NCI-H526 (cell line): Measurements from ENCODE around the gene MOGAT2.
"Not testable (repeated sequence)": the region's sequence is repeated elsewhere in the genome, so short reads cannot be mapped to it uniquely, and the experiment has no call there.

ENCODE experiments used
- DNase-seq, 2 experiments: peaks; one replicate each; lab custom pipeline; 2025; lab: John Stamatoyannopoulos, UW

Gene MOGAT2

DNA sequence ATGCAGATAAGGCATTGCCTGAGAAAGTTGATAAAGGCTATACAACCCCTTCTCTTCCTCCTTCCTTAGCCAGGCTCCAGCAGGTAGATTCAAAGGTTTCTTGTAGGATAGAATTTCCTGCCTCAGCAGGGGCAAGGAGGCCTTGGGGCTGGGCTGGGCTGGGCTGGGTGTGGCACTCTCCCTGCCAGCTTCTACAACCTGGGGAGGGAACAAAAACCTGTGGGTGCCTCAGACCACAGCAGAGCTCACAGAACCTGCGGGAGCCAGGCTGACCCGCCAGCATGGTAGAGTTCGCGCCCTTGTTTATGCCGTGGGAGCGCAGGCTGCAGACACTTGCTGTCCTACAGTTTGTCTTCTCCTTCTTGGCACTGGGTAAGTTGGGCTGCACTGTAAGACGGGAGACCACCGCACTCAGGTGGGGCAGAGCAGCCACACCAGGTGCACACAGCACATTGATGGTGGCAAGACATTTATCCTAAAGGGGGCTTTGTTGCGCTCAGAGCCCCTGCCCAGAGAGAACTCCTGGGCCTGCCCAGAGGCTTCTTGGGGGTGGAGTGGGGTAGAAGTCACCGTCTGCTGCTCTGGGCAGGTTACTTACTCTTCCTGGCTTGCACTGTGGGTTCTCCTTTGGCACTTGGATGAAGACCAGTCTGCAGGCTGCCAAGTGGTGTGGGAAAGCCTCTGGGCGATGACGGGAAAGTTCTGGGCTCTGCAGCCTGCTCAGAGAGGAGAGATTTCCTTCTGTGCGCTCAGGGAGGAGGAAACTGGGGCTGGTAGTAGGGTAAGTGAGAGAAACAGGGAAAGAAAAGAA, at the start of gene MOGAT2:
Gene MOGAT2, plus strand, starts transcription at position 231 of the 811 bp plus-strand sequence. Its CDS starts 51 bp downstream, at position 282.
- no peak for DNase-seq

DNA sequence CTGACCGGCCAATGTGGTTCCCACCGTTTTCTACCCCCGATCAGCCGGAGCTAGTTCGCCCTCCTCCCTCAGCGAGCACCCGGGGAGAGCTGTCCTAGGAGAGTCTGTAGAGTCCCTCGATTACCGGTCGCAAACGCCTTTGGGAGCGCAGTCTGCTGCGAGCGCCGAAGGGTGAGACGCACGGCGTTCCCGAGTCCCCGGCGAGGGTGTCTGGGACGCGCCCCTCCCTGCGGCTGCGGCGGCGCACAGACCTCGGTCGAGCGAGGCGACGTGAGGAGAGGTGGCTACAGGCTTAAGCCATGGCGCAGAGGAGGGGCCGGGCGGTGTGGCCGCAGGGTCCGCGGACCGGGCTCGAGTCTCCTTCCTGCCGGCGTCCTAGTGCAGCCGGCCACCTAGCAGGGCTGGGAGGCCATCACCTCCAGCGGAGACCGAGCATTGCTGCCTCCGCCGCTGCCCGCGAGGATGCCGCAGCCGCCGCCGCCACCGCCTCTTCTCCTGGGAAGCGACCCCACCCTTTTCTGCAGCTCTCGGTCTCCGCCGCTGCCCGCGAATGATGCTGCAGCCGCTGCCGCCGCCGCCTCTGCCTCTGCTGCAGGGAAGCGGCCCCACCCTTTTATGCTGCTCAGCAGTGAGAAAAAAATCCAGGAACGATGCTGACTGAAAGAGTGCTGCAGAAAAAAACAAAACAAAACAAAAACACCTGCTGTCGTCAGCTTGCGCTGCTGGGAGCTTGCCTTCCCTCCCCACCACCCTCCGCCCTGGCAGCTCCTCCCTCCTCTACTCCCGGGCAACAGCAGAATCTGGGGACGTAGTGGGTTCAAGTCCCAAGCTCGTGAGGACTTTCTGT, 49.0 kb upstream of the MOGAT2 start, which contains the start of gene MAP6:
Gene MAP6, minus strand, starts transcription at position 588 of the 847 bp plus-strand sequence. CDS start 669 bp downstream, outside the sequence.
- peak; percentile 43 to 83 for DNase-seq

DNA sequence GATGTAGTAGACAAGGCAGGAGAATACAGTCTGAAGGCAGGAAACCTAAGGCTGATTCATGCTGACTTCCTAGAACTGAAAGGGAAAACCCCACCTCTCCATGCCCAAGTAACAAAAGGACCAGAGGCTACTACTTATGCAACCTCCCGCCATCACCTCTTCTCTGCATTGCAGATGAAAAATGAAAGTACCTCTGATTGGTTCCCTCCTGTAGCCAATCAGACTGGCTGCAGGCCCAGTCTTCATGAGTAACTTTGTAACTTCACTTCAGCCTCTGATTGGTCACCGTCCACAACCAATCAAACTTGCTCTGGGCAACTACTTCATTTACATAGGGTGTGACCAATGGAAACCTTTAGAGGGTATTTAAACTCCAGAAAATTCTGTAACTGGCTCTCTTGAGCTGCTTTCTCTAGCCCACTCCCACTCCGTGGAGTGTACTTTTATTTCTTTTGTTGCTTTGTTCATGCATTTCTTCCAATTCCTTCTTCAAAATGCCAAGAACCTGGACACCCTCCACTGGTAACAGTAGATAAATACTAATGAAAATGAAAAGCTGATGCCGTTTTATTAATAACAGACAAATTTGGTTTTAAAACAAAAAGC, 43.6 kb upstream of the MOGAT2 start:
- no peak for DNase-seq

DNA sequence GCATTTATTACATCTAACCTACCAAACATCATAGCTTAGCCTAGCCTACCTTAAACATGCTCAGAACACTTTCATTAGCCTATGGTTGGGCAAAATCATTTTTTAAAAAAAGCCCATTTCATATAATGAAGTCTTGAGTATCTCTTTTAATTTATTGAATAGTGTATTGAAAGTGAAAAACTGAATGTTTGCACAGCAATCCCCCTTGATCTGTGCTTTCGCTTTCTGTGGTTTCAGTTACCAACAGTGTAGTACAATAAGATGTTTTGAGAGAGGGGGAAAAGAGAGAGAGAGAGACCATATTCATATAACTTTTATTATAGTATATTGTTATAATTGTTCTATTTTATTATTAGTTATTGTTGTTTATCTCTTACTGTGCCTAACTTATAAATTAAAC, 40.4 kb upstream of the MOGAT2 start:
- no peak for DNase-seq

DNA sequence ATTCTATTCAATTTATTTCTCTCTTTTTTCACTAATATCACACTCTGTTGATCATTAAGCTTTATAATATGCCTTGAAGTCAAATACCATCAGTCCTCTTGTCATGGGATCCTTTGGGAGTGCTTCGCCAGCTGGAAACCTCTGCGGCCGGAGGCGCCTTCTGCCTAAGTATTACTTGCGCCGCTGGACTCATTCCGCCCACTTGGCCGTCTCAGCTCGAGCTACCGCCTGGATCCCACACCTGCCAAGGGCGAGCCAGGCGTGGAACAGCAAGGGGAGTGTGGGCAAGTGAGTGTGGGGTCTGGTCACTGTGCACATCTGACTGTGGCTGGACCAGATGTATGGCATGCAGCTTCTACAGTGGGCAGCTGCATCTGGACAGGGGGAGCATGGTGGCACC, 39.7 kb upstream of the MOGAT2 start:
- no peak for DNase-seq

DNA sequence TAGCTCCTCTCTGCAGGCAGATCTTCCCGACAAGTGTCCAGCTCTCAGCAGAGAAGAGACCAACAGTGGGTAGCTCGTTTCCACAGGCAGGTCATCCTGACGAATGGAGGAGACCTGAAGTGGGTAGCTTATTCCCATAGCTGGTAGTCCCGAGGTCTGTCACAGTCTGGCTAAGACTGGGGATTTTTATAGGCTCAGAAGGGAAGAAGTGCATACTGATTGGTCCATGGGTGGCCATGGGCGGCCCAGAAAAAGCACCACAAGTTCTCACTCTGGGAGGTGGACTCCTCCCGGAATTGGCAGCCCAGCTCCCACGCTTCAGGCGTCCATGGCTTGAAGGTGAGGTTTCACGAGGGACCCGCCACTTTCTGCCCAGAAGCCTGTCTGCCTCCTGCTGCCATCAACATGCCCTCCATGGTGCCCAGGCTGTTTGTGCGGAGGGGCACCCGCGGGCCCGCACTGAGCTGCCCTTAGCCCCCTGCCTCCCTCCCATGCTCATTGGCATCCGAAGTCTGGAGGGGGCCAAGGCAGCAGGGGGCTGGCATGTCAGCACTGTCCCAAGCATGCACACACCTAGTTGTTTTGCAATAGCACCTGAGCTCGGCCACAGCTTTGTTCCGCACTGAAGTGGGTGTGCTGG, 38.9 kb upstream of the MOGAT2 start:
- no peak for DNase-seq

DNA sequence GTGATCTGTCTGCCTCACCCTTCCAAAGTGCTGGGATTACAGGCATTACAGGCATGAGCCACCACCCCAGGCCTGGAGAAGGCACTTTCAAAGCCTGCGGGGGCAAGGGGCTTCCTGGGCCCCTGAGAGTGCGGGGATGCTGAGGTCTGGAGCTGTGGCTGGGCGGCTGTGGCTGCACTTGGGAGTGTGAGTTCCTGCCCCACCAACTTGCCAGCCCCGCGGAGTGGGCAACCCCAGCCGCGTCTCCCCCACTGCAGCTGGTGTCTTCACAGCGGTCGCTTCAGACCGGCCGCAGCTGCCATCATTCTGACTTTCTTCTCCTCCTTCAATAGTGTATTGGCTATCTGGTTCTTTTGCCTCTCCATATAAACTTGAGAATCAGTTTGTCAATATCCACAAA, 38.1 kb upstream of the MOGAT2 start:
- no peak for DNase-seq

DNA sequence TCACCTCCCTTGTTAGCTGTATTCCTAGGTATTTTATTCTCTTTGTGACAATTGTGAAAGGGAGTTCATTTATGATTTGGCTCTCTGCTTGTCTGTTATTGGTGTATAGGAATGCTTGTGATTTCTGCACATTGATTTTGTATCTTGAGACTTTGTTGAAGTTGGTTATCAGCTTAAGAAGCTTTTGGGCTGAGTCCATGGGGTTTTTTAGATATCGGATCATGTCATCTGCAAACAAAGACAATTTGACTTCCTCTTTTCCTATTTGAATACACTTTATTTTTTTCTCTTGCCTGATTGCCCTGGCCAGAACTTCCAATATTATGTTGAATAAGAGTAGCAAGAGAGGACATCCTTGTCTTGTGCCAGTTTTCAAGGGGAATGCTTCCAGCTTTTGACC, 33.8 kb upstream of the MOGAT2 start:
- not testable (repeated sequence) for DNase-seq

DNA sequence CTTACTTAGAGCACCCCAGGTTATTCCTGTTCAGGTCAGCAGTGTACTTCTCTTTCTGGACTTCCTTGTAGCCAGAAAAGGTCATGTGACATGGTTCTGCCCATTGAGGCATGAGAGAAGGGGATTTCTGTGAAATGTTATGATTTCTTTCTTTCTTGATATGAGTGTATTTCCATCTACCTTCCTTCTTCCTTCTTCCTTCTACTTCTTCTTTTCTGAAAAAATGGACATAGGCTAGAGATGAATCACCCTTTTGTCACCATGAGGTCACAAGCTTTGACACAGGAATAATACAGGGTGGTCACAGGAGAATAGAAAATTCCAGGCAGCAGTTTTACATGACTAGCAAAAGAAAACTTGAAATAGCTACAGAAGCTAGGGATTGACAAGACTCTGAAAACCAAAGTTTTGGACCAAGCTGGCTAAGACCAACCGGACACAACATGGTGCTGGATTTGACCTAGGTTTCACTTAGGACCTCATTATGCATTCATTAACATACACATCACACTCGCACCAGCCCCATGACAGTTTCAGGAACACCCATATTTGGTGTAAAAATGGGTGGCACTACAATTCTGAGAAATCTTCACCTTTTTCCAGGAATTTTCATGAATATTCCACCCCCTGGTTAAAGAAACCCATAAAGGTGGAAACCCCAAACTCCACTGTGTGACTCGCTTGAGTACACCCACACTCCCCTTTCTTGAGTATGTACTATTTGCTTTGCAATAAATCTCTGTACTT, 27.6 kb upstream of the MOGAT2 start:
- no peak for DNase-seq

DNA sequence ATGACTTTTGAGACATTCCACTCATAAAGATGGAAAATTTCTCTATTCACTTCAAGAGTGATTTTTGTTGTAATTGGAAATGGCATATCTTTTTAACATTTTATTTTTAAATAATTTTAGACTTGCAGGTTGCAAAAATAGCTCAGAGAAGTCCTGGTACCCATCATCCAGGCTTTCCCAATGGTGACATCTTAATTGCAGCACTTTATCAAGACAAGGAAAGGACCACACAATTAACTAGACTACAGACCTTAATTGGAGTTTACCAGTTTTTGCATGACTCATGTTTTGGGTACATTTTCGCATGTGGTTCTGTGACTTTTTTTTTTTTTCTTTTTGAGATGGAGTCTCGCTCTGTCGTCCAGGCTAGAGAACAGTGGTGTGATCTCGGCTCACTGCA, 25.8 kb upstream of the MOGAT2 start:
- DNase-seq, result no peak

DNA sequence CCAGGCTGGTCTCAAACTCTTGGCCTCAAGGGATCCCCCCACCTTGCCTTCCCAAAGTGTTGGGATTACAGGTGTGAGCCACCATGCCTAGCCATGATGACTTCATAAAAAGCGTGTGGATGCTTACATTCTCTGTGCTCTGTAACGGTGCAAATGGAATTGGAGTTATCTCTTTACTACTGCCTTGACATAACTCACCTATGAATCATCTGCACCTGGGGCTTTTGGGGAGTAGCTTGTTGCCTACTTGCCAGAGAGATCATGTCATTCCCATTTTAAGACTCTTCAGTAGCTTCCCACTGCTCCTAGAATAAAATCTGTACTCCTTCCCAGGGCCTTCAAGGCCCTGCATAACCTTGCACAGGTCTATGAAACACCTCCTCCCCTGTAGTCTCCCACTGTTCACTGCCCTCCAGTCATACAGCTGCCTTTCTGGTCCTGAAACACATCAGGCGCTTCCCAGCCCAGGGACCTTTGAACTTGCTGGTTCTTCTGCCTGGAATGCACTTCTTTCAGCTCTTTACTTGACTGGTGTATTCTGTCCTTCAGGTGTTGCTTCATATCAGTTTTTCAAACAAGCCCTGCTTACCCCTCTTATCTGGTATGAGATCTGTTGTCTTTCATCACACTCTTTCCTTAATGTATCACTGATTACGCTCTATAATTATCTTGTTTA, 19.6 kb upstream of the MOGAT2 start:
- no peak for DNase-seq

DNA sequence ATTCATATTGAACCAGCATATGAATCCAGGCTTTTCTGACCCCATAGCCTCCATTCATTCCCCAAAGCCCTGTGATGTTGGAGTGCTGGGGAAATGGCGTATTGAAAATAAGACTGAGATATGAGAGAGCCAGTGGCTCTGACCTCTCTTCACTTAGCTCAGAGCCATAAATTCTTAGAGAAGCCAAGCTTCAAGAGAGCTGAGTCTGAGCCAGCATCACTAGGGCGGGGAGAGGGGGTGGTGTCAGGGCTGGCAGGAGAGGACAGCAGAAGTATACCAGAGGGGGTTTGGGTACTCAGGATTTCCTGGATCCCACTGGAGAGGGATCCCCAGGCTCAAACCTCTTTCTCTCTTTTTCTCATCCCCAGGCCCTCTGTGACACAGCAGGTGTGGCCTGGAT, 16.7 kb upstream of the MOGAT2 start:
- no peak for DNase-seq

DNA sequence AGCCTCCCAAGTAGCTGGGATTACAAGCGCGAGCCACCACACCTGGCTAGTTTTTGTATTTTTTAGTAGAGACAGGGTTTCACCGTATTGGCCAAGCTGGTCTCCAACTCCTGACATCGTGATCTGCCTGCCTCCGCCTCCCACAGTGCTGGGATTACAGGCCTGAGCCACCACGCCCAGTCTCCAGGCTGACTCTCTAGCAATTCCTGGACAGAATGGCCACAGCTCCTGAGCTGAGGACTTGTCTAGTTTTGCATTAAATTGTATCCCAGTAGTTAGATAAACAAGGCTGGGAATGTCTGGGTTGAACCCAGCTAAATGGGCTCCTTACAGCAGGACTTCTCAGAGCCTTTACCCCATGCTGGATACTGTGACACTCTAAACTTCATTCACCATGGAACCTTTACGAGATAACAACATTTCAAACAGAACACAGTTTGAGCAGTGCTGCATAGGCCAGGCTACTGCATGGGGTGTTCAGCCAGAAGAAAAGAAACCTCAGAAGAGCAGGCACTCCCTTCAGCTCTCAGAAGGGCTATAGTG, 13.9 kb upstream of the MOGAT2 start:
- no peak for DNase-seq

DNA sequence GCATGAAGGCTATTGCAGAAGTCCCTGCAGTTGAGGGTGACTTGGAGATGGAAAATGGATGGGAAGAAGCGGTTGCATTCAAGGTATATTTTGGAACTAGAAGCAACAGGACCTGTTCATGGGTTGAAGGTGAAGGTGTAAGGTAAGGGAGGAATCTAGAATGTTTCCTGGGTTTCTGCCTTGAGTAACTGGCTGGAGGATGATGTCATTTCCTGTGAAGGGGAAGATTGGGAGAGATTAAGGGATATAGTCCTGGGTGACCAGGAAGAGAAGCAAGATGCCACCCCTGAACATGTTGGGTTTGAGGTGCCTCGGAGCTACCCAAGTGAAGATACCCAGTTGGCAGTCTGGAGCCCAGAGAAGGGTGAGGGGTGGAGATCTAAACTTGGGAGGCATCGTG, 12.1 kb upstream of the MOGAT2 start:
- no peak for DNase-seq

DNA sequence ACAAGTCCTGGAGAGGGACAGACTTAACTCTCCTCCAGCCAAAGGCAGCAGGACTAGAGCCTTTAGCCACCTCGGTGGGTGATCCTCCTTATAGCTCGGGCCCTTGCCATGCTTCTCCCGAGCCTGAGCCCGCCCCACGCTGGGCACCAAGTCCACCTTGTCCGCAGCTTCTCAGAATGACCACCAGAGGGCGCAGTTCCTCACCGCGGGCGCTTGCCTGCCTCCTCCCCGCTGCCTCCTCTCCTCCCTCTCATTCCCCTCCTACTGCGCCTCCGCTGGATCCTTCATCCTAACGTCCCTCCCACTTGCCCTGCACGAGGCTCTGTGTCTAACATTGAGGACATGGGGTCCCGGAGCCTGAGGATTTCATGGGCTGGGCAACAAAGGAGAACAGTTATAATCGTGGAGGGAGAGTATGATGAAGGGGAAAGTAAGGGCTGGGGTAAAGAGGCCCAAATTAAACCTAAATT, 11.3 kb upstream of the MOGAT2 start:
- peak; percentile 44 to 86 for DNase-seq

DNA sequence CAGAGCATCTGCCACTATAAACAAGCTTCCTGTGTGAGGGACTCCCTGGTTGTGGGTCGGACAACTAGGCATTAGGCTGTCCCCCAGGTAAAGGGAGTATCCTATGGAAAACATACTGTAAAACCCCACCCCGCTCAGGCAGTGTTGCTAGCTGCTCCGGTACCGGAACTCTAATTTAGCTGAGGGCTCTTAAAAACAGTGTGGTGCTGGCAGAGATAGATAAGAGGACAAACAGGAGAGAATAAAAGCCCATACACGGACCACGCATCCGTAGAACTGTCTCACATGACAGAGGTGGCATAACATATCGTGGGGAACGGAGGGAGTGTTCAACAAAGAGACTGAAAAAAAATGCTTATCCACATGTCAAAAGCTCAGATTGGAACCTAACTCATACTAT, 3.4 kb upstream of the MOGAT2 start:
- no peak for DNase-seq

DNA sequence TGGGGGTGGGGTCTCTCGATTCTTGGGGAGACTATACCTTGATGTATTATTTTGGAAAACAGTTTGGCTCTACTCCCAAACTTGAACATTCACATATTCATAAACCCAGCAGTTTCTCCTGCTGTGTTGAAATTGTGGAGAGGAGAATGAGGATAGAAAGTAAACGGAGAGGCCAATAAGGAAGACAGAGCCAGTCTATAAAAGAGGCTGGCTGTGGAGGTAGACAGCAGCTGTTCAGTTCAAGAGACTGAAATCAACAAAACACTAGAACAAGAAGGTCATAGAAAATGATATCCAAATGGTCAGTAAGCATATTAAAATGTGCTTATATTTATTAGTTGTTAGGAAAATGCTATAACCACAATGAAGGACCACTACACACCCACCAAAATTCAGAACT, 1.9 kb upstream of the MOGAT2 start:
- no peak for DNase-seq

DNA sequence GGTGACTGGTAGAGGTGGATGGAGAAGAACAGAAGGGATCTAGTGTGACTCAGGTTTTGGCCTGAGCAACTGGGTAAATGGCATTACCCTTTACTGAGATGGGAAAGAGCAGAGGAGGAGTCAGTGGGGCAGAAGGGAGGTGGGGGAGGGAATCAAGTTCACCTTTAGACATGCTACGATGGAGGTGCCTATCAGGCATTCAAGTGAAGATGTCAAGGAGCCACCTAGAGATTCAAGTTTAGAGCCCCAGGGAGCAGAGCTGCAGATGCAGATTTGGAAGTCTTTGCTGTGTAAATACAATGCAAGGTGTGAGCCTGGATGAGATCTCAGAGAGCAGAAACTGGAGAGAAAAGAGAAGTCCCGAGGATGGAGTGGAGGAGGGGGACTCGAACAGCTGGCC, 979 bp upstream of the MOGAT2 start:
- no peak for DNase-seq

DNA sequence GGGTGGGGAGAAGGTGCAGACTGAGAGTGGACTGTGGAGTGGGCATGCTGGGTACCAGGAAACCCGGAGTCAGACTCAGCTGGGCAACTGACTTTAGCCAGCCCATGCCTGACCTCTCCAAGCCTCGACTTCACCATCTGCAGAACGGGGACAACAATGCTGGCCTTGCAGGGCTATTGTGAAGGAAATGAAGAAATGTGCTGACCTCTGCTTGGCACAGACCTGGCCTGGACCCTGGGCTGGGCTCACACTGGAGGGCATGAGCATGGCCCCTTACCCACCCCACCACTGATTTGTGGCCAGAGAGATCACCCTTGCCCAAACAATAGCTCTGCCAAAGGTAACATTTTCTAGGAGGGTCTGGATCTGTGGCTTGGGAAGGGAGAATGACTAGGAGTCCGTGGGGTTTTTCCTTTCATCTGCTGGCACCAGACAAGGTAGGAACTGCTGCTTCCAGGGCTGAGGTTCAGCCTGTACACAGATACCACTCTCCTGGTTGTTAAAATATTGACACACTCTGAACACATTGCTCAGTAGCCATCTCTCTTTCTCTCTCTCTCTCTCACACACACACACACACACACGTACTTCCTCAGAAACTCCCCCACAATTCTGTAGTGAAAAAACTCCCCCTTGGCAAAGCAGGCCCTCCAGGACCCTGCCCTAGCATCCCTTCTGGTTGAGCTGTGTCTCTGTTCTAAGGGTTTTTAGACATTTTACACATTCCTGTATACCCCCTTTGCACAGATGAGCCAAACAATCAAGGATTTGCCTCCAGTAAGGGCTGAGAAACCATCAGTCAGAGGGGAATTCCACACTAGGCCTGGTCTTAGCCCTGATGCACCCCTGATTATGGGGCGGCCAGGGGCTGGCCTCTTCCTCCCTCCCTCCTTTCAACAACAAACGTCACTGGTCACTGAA, 1.0 kb downstream of the MOGAT2 start:
- no peak for DNase-seq
